Measurements from ENCODE around the gene SH3D19.

GRCh38 chr4:151315212-151315886 is 10.1 kb downstream of the SH3D19 start:
- TF ChIP-seq POLR2AphosphoS5 (IDR thresholded peaks at IDR 0.05; ENCODE audit: low read depth, low read length) (no peak), POLR2A (IDR thresholded peaks at IDR 0.05; ENCODE audit: low read depth, low read length) (no peak), TAF1 (IDR thresholded peaks at IDR 0.05; ENCODE audit: low read depth, low read length) (no peak), SPI1 (IDR thresholded peaks at IDR 0.05; ENCODE audit: low read depth, low read length) (no peak), PAX5 (IDR thresholded peaks at IDR 0.05; ENCODE audit: insufficient read depth, low read length, severe bottlenecking) (no peak), POU2F2 (IDR thresholded peaks at IDR 0.05; ENCODE audit: low read depth, low read length) (no peak)

Data from GM12891 (cell line).